H1 (cell line): ENCODE measurements around the gene CACNG4. TPM values are rescaled to one million over a fixed set of nuclear protein-coding genes. Genes with fewer than 3 reads are reported as not detected.

ENCODE experiments used
- CTCF ChIA-PET: fragments of 300-600 bp; sonication (Branson Sonifier 250); formaldehyde crosslinking; loops from one replicate; lab custom pipeline; 2021; ENCODE audit not compliant: partially characterized antibody; lab: Charles Lee
- POLR2A ChIA-PET: fragments of 300-600 bp; sonication (Branson Sonifier 250); formaldehyde crosslinking; loops from one replicate; lab custom pipeline; 2021; ENCODE audit warnings: inconsistent platforms; ENCODE audit not compliant: partially characterized antibody; lab: Charles Lee
- DNase-seq, 2 experiments: peaks; one replicate each; pipeline versions ENCODE4 v3.0.0 to v3.0.0-alpha.2; 2010 to 2022; ENCODE audit warnings: low spot score in 2 of 2, low read depth in 1 of 2, mixed read lengths in 1 of 2
- FAIRE-seq: peaks from 2 replicates; lab custom pipeline; 2011; peaks lifted over from hg19 to GRCh38; lab: Jason Lieb, UNC
- H2AFZ ChIP-seq: 2 replicates; pipeline ENCODE4 v1.8.1; 2012; ENCODE audit warnings: low read length, inconsistent platforms
- H2AK5ac ChIP-seq: 2 replicates; pipeline ENCODE4 v1.6.1; 2013; ENCODE audit warnings: low read depth, low read length
- H2BK120ac ChIP-seq: replicated peaks from 2 replicates; pipeline ENCODE3; 2013; ENCODE audit warnings: low read depth, low read length, inconsistent platforms
- H2BK12ac ChIP-seq: 2 replicates; pipeline ENCODE4 v1.6.1; 2013; ENCODE audit warnings: low read depth, low read length
- H2BK15ac ChIP-seq: 2 replicates; pipeline ENCODE4 v1.6.1; 2013; ENCODE audit warnings: low read length
- H2BK20ac ChIP-seq: 2 replicates; pipeline ENCODE4 v1.6.1; 2013; ENCODE audit warnings: low read length
- H2BK5ac ChIP-seq: 2 replicates; pipeline ENCODE4 v1.6.1; 2013; ENCODE audit warnings: low read depth, low read length
- H3K14ac ChIP-seq: 2 replicates; pipeline ENCODE4 v1.6.1; 2013; ENCODE audit warnings: inconsistent platforms; ENCODE audit not compliant: insufficient read length
- H3K18ac ChIP-seq: 2 replicates; pipeline ENCODE4 v1.6.1; 2013; ENCODE audit warnings: low read length; ENCODE audit errors: extremely low read depth
- H3K23ac ChIP-seq: 2 replicates; pipeline ENCODE4 v1.6.1; 2013; ENCODE audit warnings: inconsistent platforms; ENCODE audit not compliant: insufficient read length
- H3K23me2 ChIP-seq: 2 replicates; pipeline ENCODE4 v1.6.1; 2013; ENCODE audit warnings: low read depth, low read length
- H3K27ac ChIP-seq: 2 replicates; pipeline ENCODE4 v1.6.1; 2011; ENCODE audit warnings: low read depth, low read length, inconsistent platforms
- H3K27me3 ChIP-seq, 4 experiments: replicated peaks in 1 of 4; 1 replicate in 1 of 4; 2 replicates in 3 of 4; pipeline versions ENCODE4 v1.6.1 to v1.8.1; 2011 to 2013; ENCODE audit warnings: low read length in 3 of 4, mild to moderate bottlenecking in 3 of 4, inconsistent platforms in 2 of 4, mixed read lengths in 2 of 4, moderate library complexity in 1 of 4; ENCODE audit not compliant: control insufficient read depth in 3 of 4, insufficient read depth in 3 of 4; ENCODE audit errors: extremely low read depth in 1 of 4
- H3K36me3 ChIP-seq, 4 experiments: 2 replicates each; pipeline versions ENCODE4 v1.6.1 to v1.8.1; 2011 to 2013; ENCODE audit warnings: mild to moderate bottlenecking in 4 of 4, low read length in 3 of 4, moderate library complexity in 2 of 4, control low read depth in 1 of 4, inconsistent platforms in 1 of 4; ENCODE audit not compliant: insufficient read depth in 4 of 4, control insufficient read depth in 2 of 4
- H3K4ac ChIP-seq: replicated peaks from 2 replicates; pipeline ENCODE3; 2013; ENCODE audit warnings: low read length, low read depth, mixed read lengths, inconsistent platforms; ENCODE audit not compliant: insufficient read length
- H3K4me1 ChIP-seq, 4 experiments: replicated peaks in 1 of 4; 1 replicate in 1 of 4; 2 replicates in 3 of 4; pipeline versions ENCODE4 v1.6.1 to v1.8.1; 2011 to 2013; ENCODE audit warnings: low read length in 3 of 4, inconsistent platforms in 2 of 4, mixed read lengths in 1 of 4; ENCODE audit not compliant: insufficient read depth in 4 of 4, control insufficient read depth in 3 of 4
- H3K4me2 ChIP-seq, 2 experiments: 2 replicates each; pipeline versions ENCODE4 v1.6.1 to v1.8.1; 2011 to 2013; ENCODE audit warnings: low read depth in 2 of 2, low read length in 2 of 2, control low read depth in 1 of 2, inconsistent platforms in 1 of 2, mild to moderate bottlenecking in 1 of 2; ENCODE audit not compliant: insufficient read depth in 1 of 2
- H3K4me3 ChIP-seq, 4 experiments: fragments of 200-600, 300-600 bp in 1 of 4; sonication (generic), shearing (Covaris generic), sonication (Bioruptor Twin) in 1 of 4; 2 replicates each; pipeline versions ENCODE4 v1.5.1 to v1.8.1; 2011 to 2016; ENCODE audit warnings: low read length in 4 of 4, low read depth in 3 of 4, control low read depth in 2 of 4, inconsistent platforms in 2 of 4, mild to moderate bottlenecking in 2 of 4, mixed read lengths in 1 of 4, moderate library complexity in 1 of 4; ENCODE audit not compliant: insufficient read depth in 2 of 4; ENCODE audit errors: extremely low read depth in 1 of 4
- H3K56ac ChIP-seq: replicated peaks from 2 replicates; pipeline ENCODE3; 2013; ENCODE audit warnings: low read depth, mild to moderate bottlenecking, mixed read lengths, low read length, inconsistent platforms; ENCODE audit not compliant: insufficient read length
- H3K79me1 ChIP-seq: 2 replicates; pipeline ENCODE4 v1.6.1; 2013; ENCODE audit warnings: low read depth, low read length, control low read depth
- H3K79me2 ChIP-seq, 2 experiments: 2 replicates each; pipeline versions ENCODE4 v1.6.1 to v1.8.1; 2012 to 2013; ENCODE audit warnings: low read length in 2 of 2, mild to moderate bottlenecking in 2 of 2, inconsistent platforms in 1 of 2; ENCODE audit not compliant: insufficient read depth in 2 of 2, control insufficient read depth in 1 of 2
- H3K9ac ChIP-seq, 4 experiments: replicated peaks in 1 of 4; 1 replicate in 1 of 4; 2 replicates in 3 of 4; pipeline versions ENCODE4 v1.6.1 to v1.8.1; 2011 to 2013; ENCODE audit warnings: low read depth in 3 of 4, low read length in 3 of 4, control low read depth in 2 of 4, mild to moderate bottlenecking in 2 of 4, moderate library complexity in 2 of 4, inconsistent platforms in 1 of 4; ENCODE audit errors: extremely low read depth in 1 of 4
- H3K9me3 ChIP-seq, 2 experiments: 2 replicates each; pipeline versions ENCODE4 v1.6.1 to v1.8.1; 2012 to 2013; ENCODE audit warnings: mild to moderate bottlenecking in 2 of 2, moderate library complexity in 2 of 2, control low read depth in 1 of 2, inconsistent platforms in 1 of 2, low read depth in 1 of 2, low read length in 1 of 2, mixed read lengths in 1 of 2; ENCODE audit not compliant: insufficient read depth in 2 of 2
- H4K20me1 ChIP-seq, 2 experiments: replicated peaks in 1 of 2; 2 replicates each; pipeline versions ENCODE3 to v1.8.1; 2011 to 2013; ENCODE audit warnings: inconsistent platforms in 2 of 2, low read length in 2 of 2, mild to moderate bottlenecking in 1 of 2; ENCODE audit not compliant: insufficient read depth in 2 of 2, control insufficient read depth in 1 of 2
- H4K5ac ChIP-seq: 2 replicates; pipeline ENCODE4 v1.6.1; 2013; ENCODE audit warnings: low read length, low read depth, mixed read lengths, inconsistent platforms; ENCODE audit not compliant: insufficient read length
- H4K8ac ChIP-seq: 2 replicates; pipeline ENCODE4 v1.8.0; 2013; ENCODE audit warnings: mild to moderate bottlenecking, moderate library complexity, low read length, inconsistent platforms; ENCODE audit not compliant: insufficient read depth; ENCODE audit errors: extremely low read depth
- H4K91ac ChIP-seq: replicated peaks from 2 replicates; pipeline ENCODE3; 2013; ENCODE audit warnings: low read length, mixed read lengths, inconsistent platforms; ENCODE audit not compliant: insufficient read length
- CBX8 ChIP-seq: fragments of 300-800, 300-1000 bp; sonication (generic); IDR thresholded peaks from 2 replicates; pipeline ENCODE4 v1.7.1; 2016; ENCODE audit warnings: low read depth, low read length, borderline replicate concordance
- CHD2 ChIP-seq: IDR thresholded peaks from 2 replicates; pipeline ENCODE4 v1.6.1; 2012; ENCODE audit warnings: low read length, improper control_type of control experiment
- EZH2 ChIP-seq: fragments of 200-600 bp; sonication (generic); IDR thresholded peaks from 2 replicates; pipeline ENCODE4 v1.7.1; 2012; ENCODE audit warnings: low read depth, mild to moderate bottlenecking, moderate library complexity, low read length, inconsistent platforms; ENCODE audit not compliant: severe bottlenecking
- HDAC2 ChIP-seq, 2 experiments: fragments of 300-600 bp in 1 of 2; sonication (generic) in 1 of 2; IDR thresholded peaks; 2 replicates each; pipeline ENCODE4 v1.6.1; 2011 to 2012; ENCODE audit warnings: low read depth in 2 of 2, low read length in 2 of 2, mild to moderate bottlenecking in 2 of 2, moderate library complexity in 2 of 2, borderline replicate concordance in 1 of 2, inconsistent platforms in 1 of 2
- NRF1 ChIP-seq: IDR thresholded peaks from 2 replicates; pipeline ENCODE4 v1.6.1; 2011; ENCODE audit warnings: mild to moderate bottlenecking, low read depth, low read length, improper control_type of control experiment
- RAD21 ChIP-seq, 2 experiments: IDR thresholded peaks in 1 of 2; conservative IDR thresholded peaks in 1 of 2; 2 replicates each; pipeline ENCODE4 v1.6.1; 2011; ENCODE audit warnings: low read depth in 2 of 2, low read length in 2 of 2, improper control_type of control experiment in 1 of 2, inconsistent platforms in 1 of 2, mild to moderate bottlenecking in 1 of 2, moderate library complexity in 1 of 2
- SUZ12 ChIP-seq: fragments of 200-600 bp; sonication (generic); IDR thresholded peaks from 2 replicates; pipeline ENCODE4 v1.6.1; 2012; ENCODE audit warnings: mild to moderate bottlenecking, inconsistent platforms, low read length, moderate library complexity, mixed read lengths
- WGBS, 2 experiments: shearing (Covaris generic) in 1 of 2; methylation state at CpG; one replicate each; pipeline versions ENCODE4 v1.1.6 to v1.1.7; 2013 to 2015; ENCODE audit warnings: low lambda C conversion rate in 2 of 2, mixed read lengths in 2 of 2, inconsistent platforms in 1 of 2, low coverage in 1 of 2, missing lambda C conversion rate in 1 of 2; ENCODE audit not compliant: insufficient replicate concordance in 2 of 2, insufficient coverage in 1 of 2, insufficient read length in 1 of 2; ENCODE audit errors: extremely low coverage in 1 of 2, missing lambda C conversion rate in 1 of 2; 5-methylcytosine and 5-hydroxymethylcytosine counted together
- polyA plus RNA-seq, 7 experiments: library from polyadenylated mRNA; depleted of rRNA in 3 of 7; stranded (reverse) in 5 of 7; unstranded in 2 of 7; fragments of >200 nt in 5 of 7; fragments of 200-250 nt in 2 of 7; gene quantifications; 1 replicate in 5 of 7; 2 replicates in 1 of 7; 4 replicates in 1 of 7; pipeline versions ENCODE4 v1.2.1 to v1.2.3, GENCODE V29; 2011 to 2013; ENCODE audit warnings: missing spikeins in 2 of 7, mixed read lengths in 2 of 7
- total RNA-seq: library from RNA; stranded (reverse); fragmentation: NEBNext Ultra II Directional; extraction: Animal tissue kit (Norgen Biotek cat#: 25700); gene quantifications from 2 replicates; pipeline ENCODE4 v1.2.1, GENCODE V29; 2021
- TF ChIP-seq, protein P1 (sequence below), 3 experiments: IDR thresholded peaks; 1 replicate in 2 of 3; 2 replicates in 1 of 3; pipeline versions ENCODE4 v1.5.1 to v1.6.1; 2011; ENCODE audit warnings: low read length in 3 of 3, mild to moderate bottlenecking in 3 of 3, inconsistent platforms in 2 of 3, low read depth in 1 of 3, moderate library complexity in 1 of 3; ENCODE audit not compliant: insufficient read depth in 1 of 3; ENCODE audit errors: control extremely low read depth in 1 of 3
- TF ChIP-seq, protein P2 (sequence below): IDR thresholded peaks from 2 replicates; pipeline ENCODE4 v1.6.1; 2012; ENCODE audit warnings: inconsistent platforms

Gene CACNG4
- total and polyA plus RNA-seq, 2 of the 8 experiments (the other 6 are each of a cell fraction or from before 2014, with no cell fraction given) = 3.6 to 5.6 TPM

DNA sequence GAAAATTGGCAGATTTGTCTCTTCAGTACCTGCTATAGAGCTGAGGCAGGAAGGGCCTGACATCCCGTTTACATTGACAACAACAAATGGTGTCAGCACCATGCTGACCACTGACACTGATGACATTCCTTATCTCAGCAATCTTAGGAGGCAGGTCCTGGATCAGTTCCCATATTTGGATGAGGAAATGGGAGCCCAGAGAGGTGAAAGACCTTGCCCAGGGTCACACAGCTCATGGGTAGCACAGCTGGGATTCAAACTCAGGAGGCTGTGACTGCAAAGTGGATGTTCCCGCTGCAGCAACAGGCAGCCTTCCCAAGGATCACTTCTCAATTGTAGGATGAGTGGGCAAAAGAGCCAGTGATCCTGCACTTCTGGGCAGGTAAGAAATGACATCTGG lies 30.5 kb upstream of the CACNG4 start:
- Histone ChIP-seq H3K56ac (no peak overlapping the region), H2BK12ac (no peak overlapping the region), H4K5ac (no peak overlapping the region), H2BK120ac (no peak overlapping the region), H2BK5ac (no peak overlapping the region), H3K23ac (no peak overlapping the region), H2AFZ (no peak overlapping the region), H3K4me3 (no peak overlapping the region), H2AK5ac (no peak overlapping the region), H3K4me2 (no peak overlapping the region), H3K9me3 (peaks cover 8 to 18% of the 10 kb centered on the region in 2 experiments), H3K27me3 (no peaks in the 10 kb centered on the region), H4K20me1 (no peaks in the 10 kb centered on the region), H3K4me1 (no peaks in the 10 kb centered on the region), H2BK20ac (no peak overlapping the region), H3K14ac (no peak overlapping the region), H3K18ac (no peak overlapping the region), H3K36me3 (no peaks in the 10 kb centered on the region), H3K79me2 (no peaks in the 10 kb centered on the region), H4K91ac (no peak overlapping the region), H2BK15ac (no peak overlapping the region), H3K27ac (no peak overlapping the region), H3K9ac (no peak overlapping the region), H3K4ac (no peak overlapping the region), H3K79me1 (no peaks in the 10 kb centered on the region), H3K23me2 (0 out of 2 replicates have a peak, but pooled peaks cover 2% of the 10 kb centered on the region), H4K8ac (no peak overlapping the region)
- POLR2A ChIA-PET = no interaction called here
- CTCF ChIA-PET = interaction anchor here (0.6 to 1.2 kb wide), 4 partner anchors 18 to 221 kb away, joined by 3 to 4 read pairs (median 4); no protein-coding TSS in a partner anchor
- WGBS, 2 experiments = 91% methylated on average over 2 of the region's 2 CpGs; no CpG with 5 or more reads in 1 of the 2 experiments
- DNase-seq (no peak), FAIRE-seq (no peak)
- TF ChIP-seq RAD21 (IDR thresholded peaks at IDR 0.05 in 1 of 2, conservative IDR thresholded peaks at IDR 0.05 in 1 of 2; ENCODE audit: low read depth in 2 of 2, low read length in 2 of 2) = no peak
- TF ChIP-seq, protein P1, sequence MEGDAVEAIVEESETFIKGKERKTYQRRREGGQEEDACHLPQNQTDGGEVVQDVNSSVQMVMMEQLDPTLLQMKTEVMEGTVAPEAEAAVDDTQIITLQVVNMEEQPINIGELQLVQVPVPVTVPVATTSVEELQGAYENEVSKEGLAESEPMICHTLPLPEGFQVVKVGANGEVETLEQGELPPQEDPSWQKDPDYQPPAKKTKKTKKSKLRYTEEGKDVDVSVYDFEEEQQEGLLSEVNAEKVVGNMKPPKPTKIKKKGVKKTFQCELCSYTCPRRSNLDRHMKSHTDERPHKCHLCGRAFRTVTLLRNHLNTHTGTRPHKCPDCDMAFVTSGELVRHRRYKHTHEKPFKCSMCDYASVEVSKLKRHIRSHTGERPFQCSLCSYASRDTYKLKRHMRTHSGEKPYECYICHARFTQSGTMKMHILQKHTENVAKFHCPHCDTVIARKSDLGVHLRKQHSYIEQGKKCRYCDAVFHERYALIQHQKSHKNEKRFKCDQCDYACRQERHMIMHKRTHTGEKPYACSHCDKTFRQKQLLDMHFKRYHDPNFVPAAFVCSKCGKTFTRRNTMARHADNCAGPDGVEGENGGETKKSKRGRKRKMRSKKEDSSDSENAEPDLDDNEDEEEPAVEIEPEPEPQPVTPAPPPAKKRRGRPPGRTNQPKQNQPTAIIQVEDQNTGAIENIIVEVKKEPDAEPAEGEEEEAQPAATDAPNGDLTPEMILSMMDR (IDR thresholded peaks at IDR 0.05; ENCODE audit: control extremely low read depth in 1 of 3, insufficient read depth in 1 of 3, low read depth in 1 of 3, low read length in 3 of 3) = no peak
- TF ChIP-seq EZH2 = no peak
- TF ChIP-seq HDAC2 (IDR thresholded peaks at IDR 0.05; ENCODE audit: borderline replicate concordance in 1 of 2, low read depth in 2 of 2, low read length in 2 of 2) = no peak
- TF ChIP-seq NRF1 = no peak
- TF ChIP-seq, protein P2, sequence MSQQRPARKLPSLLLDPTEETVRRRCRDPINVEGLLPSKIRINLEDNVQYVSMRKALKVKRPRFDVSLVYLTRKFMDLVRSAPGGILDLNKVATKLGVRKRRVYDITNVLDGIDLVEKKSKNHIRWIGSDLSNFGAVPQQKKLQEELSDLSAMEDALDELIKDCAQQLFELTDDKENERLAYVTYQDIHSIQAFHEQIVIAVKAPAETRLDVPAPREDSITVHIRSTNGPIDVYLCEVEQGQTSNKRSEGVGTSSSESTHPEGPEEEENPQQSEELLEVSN = no peak
- TF ChIP-seq CBX8 = no peak
- no peak for TF ChIP-seq SUZ12
- no peak for TF ChIP-seq CHD2
